HG02885 (cell line): ENCODE data around the gene CYBB.

Experiments
- ATAC-seq: cut with Tn5 transposase; IDR thresholded peaks from one replicate; pipeline ENCODE4 v1.9.1; 2021; ENCODE audit warnings: mild to moderate bottlenecking; ENCODE audit not compliant: unreplicated experiment, poor library complexity

CYBB gene

DNA sequence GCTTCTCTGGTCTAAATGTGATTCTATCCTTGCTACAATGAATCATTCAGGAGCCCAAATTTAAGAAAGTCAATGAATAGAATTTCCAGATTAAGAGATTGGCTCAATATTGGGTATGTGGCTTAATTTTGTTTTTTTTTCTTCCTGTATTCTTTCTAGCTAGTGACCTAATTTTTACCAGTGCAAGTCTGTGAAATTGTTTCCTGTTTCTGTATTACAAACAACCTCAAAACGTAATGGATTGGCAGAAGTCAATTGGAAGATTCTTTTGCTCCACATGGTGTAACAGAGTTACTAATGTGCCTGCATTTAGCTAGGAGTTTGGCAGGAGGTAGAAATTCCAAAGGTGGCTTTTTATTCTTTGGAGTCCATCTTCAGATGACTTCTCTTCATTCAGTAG, 49.9 kb downstream of the CYBB start:
- no peak for ATAC-seq

DNA sequence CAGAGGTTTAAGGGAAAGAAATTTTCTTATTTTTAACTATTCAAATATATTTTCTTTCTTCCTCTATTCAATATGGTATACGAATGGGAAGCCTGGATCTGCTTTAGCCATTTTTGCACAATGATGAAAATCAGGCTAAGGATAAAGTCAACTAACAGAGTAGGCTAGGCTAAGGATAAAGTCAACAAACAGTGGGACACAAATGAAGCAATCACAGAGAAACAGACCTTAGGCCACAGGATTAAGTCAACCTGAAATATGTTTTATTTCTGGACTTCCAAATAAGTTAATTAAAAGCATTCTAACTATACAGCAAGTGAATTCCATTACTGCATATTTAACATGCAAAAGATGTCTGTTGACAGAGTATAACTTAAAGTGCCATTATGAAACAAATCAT, 50.5 kb downstream of the CYBB start:
- no peak for ATAC-seq

DNA sequence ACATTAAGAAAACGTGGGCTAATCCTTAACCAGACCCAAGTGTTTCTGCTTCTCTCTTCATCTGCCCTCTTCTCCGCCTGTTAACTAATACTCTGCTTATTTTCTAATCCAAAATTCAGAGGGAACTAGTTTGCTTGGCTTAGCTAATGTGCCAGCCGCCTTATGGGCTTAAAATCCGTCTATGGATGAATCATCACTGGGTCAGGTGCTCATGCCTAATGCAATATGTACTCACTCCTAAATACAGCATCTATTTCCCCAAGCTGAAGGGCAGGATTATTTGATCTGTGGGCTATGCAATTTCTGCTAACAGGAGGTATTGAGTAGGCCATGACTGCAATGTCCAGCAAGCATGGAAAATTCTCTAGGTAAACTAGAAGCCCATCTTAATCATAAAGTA, 55.1 kb downstream of the CYBB start:
- ATAC-seq, result no peak

DNA sequence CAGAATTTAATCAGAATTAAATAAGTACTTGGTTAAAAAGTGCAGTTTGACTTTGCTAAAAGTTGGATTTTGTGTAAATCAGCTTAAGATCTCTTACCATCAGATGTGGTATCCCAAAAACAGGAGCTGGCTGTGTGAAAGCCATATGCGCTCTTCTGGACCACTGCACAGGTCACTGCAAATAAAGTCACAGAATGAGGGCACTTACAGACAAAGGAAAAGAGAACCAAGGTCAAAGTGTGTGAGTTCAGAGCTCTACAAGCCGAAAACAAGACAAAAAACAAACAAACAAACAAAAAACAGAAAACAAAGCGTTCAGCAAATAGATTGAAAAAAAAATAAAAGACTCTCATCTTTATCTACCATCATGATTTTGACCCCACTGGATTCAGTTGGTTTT, 61.1 kb downstream of the CYBB start:
- ATAC-seq, result no peak

DNA sequence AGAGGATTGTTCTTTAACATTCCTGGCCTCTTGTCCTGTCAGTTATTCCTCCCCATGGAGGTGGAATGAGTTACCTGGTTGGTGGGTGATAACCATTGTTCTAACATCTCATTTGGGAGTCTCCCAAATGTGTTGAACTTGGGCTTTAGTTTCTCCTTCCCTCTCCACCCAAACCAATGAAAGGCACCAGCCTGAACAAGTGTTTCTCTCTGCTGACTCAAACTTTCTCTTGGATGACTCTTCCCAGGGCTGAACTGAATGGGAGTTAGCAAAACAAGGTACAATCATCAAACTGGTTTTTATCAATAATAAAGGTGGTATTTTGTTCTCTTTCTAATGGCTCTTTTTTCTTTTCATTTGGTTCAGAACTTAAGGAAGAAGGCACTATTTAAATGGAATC, 64.8 kb downstream of the CYBB start:
- no peak for ATAC-seq

DNA sequence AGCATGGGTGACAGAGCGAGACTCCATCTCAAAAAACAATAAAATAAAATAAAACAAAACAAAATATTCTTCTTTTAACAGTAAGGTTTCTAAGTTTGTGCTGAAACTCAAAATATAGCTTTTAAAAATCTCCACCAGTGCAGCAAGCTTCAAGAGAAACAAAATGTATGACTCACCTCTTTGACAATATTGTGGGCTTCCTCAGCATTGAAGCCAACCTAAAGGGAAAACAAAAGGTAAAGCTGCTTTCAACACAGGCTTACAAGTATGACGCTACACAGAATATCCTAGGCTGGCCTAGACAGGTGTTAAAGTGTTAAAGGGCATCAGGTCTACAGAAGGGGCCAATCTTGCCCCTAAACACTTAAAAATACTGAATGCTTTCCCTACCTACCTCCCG, 66.3 kb downstream of the CYBB start:
- ATAC-seq, result no peak

DNA sequence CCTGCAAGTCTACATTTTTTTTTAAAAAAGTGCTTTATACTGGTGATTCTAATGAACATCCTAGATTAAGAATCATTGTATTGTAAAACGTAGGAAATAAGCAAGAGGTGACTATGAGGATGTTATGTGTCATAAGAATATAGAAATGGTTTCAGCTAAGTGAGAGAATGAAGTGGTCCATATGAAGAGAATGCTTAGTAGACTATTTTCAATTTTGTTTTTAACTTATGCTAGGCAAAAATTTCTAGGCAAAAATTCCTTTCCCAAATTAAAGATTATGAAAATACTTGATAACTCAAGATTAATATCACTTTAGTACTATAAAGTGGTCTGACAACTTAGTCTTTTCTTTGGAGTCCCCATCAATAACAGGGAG, 66.7 kb downstream of the CYBB start:
- ATAC-seq, result no peak

DNA sequence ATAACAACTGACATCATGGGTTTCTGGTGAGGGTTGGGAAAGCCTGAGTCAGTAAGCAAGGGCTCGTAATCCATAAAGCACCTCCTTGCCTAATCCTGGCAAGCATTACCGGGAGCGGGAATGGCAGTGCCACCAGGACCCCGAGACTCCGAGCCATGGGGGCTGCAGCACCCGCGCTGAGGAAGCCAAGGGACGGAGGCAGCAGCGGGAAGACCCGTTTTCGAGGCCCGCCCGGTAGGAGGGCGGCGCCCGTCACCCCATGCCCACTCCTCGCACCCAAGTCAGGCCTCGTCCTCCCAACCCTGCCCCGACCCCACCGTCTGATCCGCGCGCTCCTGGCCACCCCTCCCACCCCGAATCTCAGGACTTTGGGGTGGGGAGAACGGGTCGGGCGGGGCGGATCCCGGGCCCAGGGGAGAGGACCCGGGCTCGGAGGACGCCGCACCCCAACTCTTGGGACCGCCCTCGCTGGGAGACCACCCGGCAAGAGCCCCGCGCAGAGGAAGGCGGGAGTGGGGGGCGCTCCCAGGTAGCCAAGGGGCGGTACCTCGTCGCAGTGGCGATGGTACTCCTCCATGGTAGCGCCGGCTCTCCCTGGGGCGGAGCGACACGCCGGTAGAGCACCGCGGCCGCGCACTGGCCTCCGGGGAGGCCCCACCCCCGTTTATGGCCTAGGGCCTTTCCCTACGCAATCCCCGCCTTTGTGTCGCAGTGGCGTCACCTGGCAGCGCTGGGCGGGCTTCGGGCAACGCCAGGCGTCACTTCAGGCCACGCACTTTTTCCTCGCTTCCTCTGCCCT, 67.3 kb downstream of the CYBB start, which contains the start of gene DYNLT3:
Gene DYNLT3 (minus strand): TSS at position 638 of the 799 bp plus-strand sequence. CDS start 61 bp downstream, at position 577.
- peak; percentile 99 for ATAC-seq

DNA sequence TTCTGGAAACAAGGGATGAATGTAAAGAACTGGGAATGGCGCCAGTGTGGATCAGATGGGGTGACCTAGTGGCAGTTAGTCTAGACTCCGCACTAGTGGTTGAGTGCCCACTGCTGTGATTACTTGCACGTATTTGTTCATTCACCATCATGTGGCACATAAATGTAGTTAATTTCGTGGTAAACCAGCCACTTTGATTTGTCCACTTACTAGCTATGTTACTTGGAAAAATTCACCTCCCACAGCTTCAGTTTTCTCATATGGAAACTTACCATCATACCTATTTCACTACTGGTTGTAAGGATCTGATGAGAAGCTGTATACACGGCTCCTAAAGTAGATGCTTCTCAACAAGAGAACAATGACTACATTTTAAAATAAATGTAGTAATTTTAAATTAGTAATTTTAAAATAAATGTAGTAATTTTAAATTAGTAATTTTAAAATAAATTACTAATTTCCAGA, 67.9 kb downstream of the CYBB start:
- ATAC-seq, result no peak

DNA sequence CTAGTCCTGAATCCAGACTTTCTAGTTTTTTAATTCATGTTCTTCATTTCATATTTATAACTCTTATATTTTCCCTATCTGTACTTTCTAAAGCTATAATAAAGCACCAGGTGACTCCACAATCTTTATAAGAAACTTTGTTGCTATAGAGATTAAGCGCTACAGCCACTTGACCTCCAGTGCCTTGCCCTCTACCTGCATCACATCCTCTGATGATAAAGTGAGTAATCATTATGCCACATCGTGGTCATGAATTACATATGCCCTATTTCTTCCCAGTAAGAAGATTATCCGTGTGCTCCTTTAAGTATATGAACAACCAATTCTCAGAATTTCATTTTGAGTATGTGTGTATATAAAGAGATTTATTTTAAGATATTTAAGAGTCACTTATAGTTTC, 74.3 kb downstream of the CYBB start:
- ATAC-seq, result no peak

DNA sequence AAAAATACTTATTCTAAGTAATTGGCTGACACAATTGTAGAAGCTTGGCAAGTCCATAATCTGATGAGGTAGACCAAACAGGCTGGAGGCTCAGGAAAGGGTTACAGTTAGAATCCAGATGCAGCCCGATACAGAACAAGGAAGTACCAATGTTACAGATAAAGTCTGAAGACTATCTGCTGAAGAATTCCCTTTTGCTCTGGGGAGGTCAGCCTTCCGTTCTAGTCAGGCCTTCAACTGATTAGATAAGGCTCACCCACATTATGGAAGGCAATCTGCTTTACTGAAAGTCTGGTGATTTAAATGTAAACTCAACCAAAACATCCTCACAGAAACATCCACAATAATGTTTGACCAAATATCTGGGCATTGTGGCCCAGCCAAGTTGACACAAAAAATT, 74.9 kb downstream of the CYBB start:
- no peak for ATAC-seq

DNA sequence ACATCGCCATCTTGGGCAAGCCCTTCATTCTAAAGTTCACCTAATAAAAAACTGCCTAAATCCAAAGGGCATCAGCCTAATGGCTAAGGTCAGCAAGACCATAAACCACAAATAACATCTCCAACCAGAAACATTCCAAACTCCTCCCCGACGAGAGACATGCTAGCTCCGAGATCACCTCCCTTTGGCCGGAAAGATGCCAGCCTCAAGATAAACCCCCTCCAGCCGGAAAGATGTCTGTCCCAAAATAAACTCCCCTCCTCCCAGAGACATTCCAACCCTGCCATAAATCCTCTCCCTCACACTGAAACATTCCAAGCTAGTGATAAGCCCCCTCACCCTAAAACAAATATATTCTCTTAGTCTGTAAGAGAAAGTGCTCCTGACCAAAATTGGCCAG, 80.9 kb downstream of the CYBB start:
- no peak for ATAC-seq

DNA sequence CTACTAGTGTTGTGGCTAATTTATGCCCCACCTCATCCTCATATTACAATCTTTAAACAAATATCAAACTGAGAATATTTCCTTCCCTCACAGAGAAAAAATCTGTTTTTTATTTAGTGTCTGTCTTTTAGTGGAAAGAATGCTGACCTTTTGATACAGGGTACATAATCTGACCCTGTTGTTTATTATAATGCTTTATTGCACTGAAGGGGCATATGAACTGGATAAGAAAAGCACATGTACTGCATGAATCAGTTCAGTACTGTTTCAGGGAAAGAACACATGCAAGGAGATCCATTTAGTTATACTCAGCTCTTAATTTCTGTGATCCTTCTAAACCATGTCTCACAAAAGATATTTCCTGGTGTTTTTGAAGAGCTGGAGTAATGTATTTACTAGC, 83.0 kb downstream of the CYBB start:
- ATAC-seq, result no peak
